Activated CD4-positive, alpha-beta T cell treated with anti-CD3 and anti-CD28 coated beads, Interleukin-10, Interleukin-2, amounts not matched to agents 100 ng/mL and 50 ng/mL, durations not matched to agents 16 hours and 8 hours (primary cell): ENCODE results near the gene ZBTB37.
A peak's percentile ranks its signal among the peaks of the same experiment; 100 is the strongest.
"Not testable (repeated sequence)": the region's sequence is repeated elsewhere in the genome, so short reads cannot be mapped to it uniquely, and the experiment has no call there.

Experiments
- DNase-seq: peaks from one replicate; pipeline ENCODE4 v3.0.0-alpha.2; 2020

Gene ZBTB37

DNA sequence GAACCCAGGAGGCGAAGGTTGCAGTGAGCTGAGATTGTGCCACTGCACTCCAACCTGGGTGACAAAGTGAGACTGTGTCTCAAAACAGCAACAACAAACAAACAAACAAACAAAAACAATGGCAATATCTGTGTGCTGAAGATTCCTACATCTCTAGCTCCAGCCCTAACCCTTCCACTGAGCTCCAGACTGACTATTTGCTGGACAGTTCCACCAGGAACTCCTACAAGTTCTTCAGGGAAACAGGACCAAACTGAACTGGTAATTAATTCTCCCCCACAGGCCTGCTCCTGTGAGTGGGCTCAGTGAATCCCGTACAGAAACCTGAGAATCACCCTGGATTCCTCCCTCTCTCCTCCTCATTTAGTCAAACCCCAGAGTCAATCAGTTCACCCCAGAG is 47.4 kb downstream of the ZBTB37 start:
- DNase-seq: no peak

DNA sequence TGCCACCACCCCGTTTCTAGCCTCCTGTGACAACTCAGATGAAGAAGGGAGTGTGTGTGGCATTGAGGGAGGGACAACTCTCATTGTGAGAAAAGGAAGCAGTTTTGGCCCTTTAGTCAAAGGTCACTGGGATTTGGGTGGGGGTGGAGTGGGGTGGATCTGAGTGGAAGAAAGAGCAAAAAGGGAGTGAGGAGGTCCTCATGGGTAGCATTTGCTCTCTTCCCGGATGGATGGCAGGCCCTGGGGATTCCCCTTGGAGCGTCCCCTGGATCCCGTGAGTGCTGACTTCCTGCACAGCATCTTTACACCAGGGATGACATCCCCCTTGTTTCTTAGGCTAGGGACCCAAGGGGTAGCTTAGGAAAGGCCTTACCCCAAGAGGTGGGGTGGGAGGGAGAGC is 48.5 kb downstream of the ZBTB37 start:
- DNase-seq: no peak

DNA sequence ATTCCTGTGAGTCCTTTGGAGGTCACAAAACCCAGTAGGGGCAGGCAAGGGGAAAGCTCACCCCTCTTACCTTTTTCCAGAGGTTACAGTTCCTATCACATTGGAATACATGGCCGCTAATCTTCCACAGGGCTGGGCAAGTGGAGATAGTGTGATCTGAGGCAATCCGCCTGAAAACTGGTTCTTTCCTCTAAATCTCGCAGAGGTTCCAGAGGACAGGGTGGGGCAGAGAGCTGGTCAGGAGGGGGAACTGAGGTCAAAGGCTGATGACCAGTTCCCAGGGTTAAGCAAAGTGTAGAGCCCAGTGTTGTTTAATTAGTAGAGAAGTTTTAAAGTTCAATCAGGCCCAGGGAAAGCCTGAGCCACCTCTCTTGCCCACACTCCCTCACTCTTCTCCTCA is 49.0 kb downstream of the ZBTB37 start, which contains the start of gene SERPINC1:
SERPINC1 (minus strand) TSS at position 179 of the 400 bp plus-strand sequence; CDS start at position 111, 68 bp downstream.
- DNase-seq: no peak

DNA sequence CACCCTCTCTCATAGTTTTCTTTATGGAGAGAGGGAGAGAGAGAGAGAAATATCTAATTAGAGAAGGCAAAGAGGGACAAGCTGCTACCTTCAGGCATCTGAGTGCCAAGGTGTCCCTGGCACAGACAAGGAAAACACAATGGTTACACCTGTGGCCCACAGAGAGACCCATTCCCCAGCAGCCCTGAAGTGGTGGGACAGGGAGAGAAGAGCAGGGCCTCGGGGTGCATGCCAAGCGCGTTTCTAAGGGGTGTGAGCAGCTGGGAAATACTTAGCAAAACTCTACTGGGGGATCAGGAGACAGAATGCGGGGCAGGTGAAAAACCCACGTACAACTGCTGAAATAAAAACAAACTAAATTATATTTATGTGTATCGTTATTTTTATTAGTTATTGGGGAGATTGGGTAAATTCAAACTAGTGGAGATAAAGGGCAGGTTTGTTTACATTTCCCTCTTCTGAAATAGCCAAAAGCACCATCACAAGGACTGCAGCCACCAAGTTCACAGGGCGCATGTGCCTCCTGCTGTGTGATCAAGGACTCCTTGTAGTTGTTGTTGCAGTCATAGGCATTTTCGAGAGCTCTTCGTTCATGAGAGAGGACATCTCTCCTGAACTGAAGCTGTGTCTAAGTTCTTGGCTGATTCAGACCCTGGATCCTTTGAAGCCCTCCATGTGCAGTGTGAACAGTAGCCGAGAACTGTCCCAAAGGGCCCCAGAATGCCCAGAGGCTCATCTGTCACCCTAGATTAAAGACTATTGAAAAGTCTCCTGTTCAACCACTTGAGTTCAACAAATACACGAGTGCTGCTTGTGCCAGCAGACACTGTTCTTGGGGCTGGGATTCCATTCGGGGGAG is 49.7 kb downstream of the ZBTB37 start:
- DNase-seq: no peak

DNA sequence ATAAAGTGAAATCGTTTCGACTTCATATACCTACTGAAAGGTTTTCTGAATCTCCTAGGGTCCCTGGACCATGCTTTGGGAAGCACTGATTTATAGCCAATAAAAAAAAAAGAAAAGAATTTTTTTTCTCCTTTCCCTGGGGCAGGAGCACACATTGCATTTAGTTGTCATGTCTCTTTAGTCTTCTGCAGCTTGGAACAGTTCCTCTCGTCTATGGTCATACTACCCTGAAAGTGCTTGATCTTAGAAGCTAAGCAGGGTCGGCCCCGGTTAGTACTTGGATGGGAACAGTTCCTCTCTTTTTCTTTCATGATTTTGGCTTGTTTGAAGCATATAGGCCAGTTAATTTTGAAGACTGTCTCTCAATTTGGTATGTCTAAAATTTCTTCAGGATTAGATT is 52.7 kb downstream of the ZBTB37 start:
- DNase-seq: no peak

DNA sequence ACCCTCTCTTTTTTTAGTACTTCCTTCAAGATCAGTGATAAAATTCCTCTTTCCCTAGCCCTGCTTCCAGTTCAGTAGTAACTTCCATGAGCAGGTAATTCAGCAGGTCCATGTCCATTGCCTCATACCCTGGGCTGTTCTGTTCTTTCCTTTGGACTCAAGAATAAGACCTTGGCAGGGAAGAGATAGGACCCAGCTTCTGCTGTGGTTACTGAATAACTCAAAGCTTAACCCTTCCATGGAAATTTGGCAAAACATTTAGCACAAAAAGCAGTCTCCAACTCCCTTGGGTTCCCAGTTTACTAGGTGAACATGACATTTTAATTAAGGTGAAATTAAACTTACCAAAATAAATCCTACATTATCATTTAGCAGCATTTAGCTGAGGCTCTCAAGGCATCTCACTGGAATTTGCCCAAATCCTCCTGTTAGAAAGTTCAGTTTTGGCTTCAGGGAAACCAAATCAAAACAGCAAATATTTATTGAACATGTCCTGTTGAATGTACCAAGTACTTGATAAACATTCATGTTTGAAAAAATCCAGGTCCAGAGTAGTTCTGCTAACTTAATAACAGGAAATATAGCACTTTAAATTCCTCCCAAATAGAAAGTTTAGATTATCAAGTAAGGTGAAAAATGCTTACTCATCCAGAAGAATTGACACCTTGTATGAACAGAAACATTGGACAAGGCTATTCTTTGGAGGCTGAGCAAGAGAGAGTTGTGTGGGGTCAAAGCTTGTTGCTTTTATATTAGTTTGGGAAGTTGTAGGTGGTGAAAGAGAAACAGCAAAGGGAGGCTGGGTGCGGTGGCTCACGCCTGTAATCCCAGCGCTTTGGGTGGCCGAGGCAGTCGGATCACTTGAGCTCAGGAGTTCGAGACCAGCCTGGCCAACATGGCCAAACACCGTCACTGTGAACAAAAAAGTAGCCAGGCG is 57.4 kb downstream of the ZBTB37 start:
- no peak for DNase-seq

DNA sequence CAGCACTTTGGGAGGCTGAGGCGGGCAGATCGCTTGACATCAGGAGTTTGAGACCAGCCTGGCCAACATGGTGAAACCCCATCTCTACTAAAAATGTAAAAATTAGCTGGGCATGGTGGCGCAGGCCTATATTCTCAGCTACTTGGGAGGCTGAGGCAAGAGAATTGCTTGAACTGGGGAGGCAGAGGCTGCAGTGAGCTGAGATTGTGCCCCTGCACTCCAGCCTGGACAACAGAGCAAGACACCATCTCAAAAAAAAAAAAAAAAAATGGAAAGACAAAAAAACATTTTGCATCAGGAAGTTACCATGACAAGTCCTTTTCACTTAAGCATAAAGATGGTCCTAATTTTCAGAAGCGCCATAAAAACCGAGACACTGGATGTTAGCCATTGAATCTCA is 62.4 kb downstream of the ZBTB37 start:
- not testable (repeated sequence) for DNase-seq

DNA sequence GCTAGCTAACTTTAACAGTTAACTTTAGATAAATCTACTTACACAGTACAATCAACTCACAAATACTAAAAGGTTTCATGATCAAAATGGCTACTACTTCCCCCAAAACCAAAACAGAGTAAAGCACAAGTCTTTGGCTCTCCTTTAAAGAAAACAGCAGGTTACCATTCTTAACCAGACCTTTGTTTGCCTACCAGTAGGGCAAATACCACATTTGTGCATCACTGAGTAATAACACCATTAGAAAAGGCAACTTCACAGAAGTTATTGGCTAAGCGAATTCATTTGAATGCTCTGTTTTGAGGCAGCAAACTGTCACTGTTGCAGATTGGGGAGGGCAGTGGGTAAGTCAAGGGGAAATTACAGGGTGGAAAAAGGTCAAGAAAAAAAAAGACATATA is 66.3 kb downstream of the ZBTB37 start:
- peak; percentile 9 for DNase-seq

DNA sequence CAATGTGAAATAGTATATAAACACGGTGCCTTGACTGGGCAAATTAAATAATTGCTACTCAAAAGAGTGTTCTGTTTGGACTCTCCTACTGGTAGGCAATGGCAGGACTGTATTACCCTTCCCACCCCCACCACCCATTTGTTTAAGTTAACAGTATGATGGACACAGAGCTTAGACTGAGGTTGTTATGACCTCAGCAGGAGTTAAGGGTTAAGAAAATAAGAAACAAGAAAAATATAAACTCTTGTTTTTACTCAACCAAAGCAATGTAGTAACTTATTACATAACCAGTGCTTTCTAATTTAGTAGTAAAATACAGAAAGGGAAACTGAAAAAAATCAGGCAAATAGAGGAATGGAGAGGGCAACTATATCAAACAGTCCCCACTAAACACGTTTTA is 68.9 kb downstream of the ZBTB37 start:
- DNase-seq: peak; percentile 31

DNA sequence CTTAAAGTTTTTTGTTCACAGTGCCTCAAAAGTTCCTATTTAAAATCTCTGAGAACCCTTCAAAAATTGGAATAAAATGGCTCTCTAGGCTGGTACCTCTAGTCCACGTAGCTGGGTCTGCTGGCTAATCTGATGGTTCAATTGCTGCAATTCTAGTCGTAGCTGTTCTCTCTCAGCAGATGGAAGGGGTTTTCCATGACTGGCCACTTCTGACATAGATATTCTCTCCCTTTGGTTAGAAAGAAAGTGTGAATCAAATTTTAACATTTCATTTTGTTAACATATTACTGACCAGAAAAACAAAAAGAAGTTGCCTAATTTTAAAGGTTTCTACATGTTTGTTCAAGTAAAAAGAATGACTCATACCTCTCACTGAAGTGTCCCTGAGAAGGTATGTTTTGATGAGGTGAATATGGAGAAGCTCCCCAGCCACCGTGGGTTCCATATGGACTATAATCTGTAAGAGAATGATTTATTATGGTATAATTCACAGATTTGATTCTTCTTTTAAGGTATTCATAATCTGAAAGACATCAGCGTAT is 78.3 kb downstream of the ZBTB37 start:
- no peak for DNase-seq

DNA sequence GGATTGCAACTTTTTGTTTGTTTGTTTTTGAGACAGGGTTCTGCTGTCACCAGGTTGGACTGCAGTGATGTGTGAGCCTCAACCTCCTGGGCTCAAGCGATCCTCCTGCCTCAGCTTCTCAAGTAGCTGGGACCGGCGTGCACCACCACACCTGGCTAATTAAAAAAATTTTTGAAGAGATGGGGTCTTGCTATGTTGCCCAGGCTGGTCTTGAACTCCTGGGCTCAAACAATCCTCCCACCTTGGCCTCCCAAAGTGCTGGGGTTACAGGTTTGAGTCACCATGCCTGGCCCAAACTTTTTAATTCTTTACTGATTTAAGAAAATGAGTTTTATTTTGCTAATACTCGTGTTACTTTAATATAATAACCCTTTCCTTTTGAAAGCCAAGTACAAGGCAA is 80.4 kb downstream of the ZBTB37 start:
- no peak for DNase-seq
